ENCODE measurements around the gene CIAO2B.

DNA sequence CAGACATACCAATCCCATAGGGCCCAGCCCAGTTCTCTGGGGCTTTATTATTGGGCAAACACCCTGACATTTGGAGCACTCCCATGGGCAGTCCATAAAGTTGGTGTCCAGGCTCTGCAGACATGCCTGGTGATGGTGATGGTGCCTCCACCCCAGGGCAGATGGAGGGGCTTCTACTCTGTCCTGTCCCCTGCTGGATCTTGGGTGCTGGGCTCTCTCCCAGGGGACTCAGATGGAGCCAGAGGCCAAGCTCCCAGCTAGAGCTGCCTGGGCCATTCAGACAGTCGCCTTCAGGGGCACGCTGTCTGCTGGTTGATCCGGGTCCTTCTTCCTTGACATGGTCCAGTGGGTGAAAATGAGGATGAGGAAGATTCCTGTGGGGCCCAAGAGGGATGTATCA is 26.1 kb downstream of the CIAO2B start:
- TF ChIP-seq, protein P1, sequence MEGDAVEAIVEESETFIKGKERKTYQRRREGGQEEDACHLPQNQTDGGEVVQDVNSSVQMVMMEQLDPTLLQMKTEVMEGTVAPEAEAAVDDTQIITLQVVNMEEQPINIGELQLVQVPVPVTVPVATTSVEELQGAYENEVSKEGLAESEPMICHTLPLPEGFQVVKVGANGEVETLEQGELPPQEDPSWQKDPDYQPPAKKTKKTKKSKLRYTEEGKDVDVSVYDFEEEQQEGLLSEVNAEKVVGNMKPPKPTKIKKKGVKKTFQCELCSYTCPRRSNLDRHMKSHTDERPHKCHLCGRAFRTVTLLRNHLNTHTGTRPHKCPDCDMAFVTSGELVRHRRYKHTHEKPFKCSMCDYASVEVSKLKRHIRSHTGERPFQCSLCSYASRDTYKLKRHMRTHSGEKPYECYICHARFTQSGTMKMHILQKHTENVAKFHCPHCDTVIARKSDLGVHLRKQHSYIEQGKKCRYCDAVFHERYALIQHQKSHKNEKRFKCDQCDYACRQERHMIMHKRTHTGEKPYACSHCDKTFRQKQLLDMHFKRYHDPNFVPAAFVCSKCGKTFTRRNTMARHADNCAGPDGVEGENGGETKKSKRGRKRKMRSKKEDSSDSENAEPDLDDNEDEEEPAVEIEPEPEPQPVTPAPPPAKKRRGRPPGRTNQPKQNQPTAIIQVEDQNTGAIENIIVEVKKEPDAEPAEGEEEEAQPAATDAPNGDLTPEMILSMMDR (IDR thresholded peaks at IDR 0.05) = no peak
- TF ChIP-seq, protein P2, sequence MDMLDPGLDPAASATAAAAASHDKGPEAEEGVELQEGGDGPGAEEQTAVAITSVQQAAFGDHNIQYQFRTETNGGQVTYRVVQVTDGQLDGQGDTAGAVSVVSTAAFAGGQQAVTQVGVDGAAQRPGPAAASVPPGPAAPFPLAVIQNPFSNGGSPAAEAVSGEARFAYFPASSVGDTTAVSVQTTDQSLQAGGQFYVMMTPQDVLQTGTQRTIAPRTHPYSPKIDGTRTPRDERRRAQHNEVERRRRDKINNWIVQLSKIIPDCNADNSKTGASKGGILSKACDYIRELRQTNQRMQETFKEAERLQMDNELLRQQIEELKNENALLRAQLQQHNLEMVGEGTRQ (CRISPR knock-in tag; IDR thresholded peaks at IDR 0.05) = no peak
- no peak for TF ChIP-seq CREB1 (CRISPR knock-in tag; IDR thresholded peaks at IDR 0.05)
